H1 (cell line): ENCODE measurements around the gene RIPOR1. TPM values are rescaled to one million over a fixed set of nuclear protein-coding genes. Genes with fewer than 3 reads are reported as not detected.

Experiments used
- CTCF ChIA-PET: fragments of 300-600 bp; sonication (Branson Sonifier 250); formaldehyde crosslinking; loops from one replicate; lab custom pipeline; 2021; ENCODE audit not compliant: partially characterized antibody; lab: Charles Lee
- POLR2A ChIA-PET: fragments of 300-600 bp; sonication (Branson Sonifier 250); formaldehyde crosslinking; loops from one replicate; lab custom pipeline; 2021; ENCODE audit warnings: inconsistent platforms; ENCODE audit not compliant: partially characterized antibody; lab: Charles Lee
- DNase-seq, 2 experiments: peaks; one replicate each; pipeline versions ENCODE4 v3.0.0 to v3.0.0-alpha.2; 2010 to 2022; ENCODE audit warnings: low spot score in 2 of 2, low read depth in 1 of 2, mixed read lengths in 1 of 2
- FAIRE-seq: peaks from 2 replicates; lab custom pipeline; 2011; peaks lifted over from hg19 to GRCh38; lab: Jason Lieb, UNC
- H2AFZ ChIP-seq: 2 replicates; pipeline ENCODE4 v1.8.1; 2012; ENCODE audit warnings: low read length, inconsistent platforms
- H2AK5ac ChIP-seq: 2 replicates; pipeline ENCODE4 v1.6.1; 2013; ENCODE audit warnings: low read depth, low read length
- H2BK120ac ChIP-seq: replicated peaks from 2 replicates; pipeline ENCODE3; 2013; ENCODE audit warnings: low read depth, low read length, inconsistent platforms
- H2BK12ac ChIP-seq: 2 replicates; pipeline ENCODE4 v1.6.1; 2013; ENCODE audit warnings: low read depth, low read length
- H2BK15ac ChIP-seq: 2 replicates; pipeline ENCODE4 v1.6.1; 2013; ENCODE audit warnings: low read length
- H2BK20ac ChIP-seq: 2 replicates; pipeline ENCODE4 v1.6.1; 2013; ENCODE audit warnings: low read length
- H2BK5ac ChIP-seq: 2 replicates; pipeline ENCODE4 v1.6.1; 2013; ENCODE audit warnings: low read depth, low read length
- H3K14ac ChIP-seq: 2 replicates; pipeline ENCODE4 v1.6.1; 2013; ENCODE audit warnings: inconsistent platforms; ENCODE audit not compliant: insufficient read length
- H3K18ac ChIP-seq: 2 replicates; pipeline ENCODE4 v1.6.1; 2013; ENCODE audit warnings: low read length; ENCODE audit errors: extremely low read depth
- H3K23ac ChIP-seq: 2 replicates; pipeline ENCODE4 v1.6.1; 2013; ENCODE audit warnings: inconsistent platforms; ENCODE audit not compliant: insufficient read length
- H3K23me2 ChIP-seq: 2 replicates; pipeline ENCODE4 v1.6.1; 2013; ENCODE audit warnings: low read depth, low read length
- H3K27ac ChIP-seq: 2 replicates; pipeline ENCODE4 v1.6.1; 2011; ENCODE audit warnings: low read depth, low read length, inconsistent platforms
- H3K27me3 ChIP-seq, 4 experiments: replicated peaks in 1 of 4; 1 replicate in 1 of 4; 2 replicates in 3 of 4; pipeline versions ENCODE4 v1.6.1 to v1.8.1; 2011 to 2013; ENCODE audit warnings: low read length in 3 of 4, mild to moderate bottlenecking in 3 of 4, inconsistent platforms in 2 of 4, mixed read lengths in 2 of 4, moderate library complexity in 1 of 4; ENCODE audit not compliant: control insufficient read depth in 3 of 4, insufficient read depth in 3 of 4; ENCODE audit errors: extremely low read depth in 1 of 4
- H3K36me3 ChIP-seq, 4 experiments: 2 replicates each; pipeline versions ENCODE4 v1.6.1 to v1.8.1; 2011 to 2013; ENCODE audit warnings: mild to moderate bottlenecking in 4 of 4, low read length in 3 of 4, moderate library complexity in 2 of 4, control low read depth in 1 of 4, inconsistent platforms in 1 of 4; ENCODE audit not compliant: insufficient read depth in 4 of 4, control insufficient read depth in 2 of 4
- H3K4ac ChIP-seq: replicated peaks from 2 replicates; pipeline ENCODE3; 2013; ENCODE audit warnings: low read length, low read depth, mixed read lengths, inconsistent platforms; ENCODE audit not compliant: insufficient read length
- H3K4me1 ChIP-seq, 4 experiments: replicated peaks in 1 of 4; 1 replicate in 1 of 4; 2 replicates in 3 of 4; pipeline versions ENCODE4 v1.6.1 to v1.8.1; 2011 to 2013; ENCODE audit warnings: low read length in 3 of 4, inconsistent platforms in 2 of 4, mixed read lengths in 1 of 4; ENCODE audit not compliant: insufficient read depth in 4 of 4, control insufficient read depth in 3 of 4
- H3K4me2 ChIP-seq, 2 experiments: 2 replicates each; pipeline versions ENCODE4 v1.6.1 to v1.8.1; 2011 to 2013; ENCODE audit warnings: low read depth in 2 of 2, low read length in 2 of 2, control low read depth in 1 of 2, inconsistent platforms in 1 of 2, mild to moderate bottlenecking in 1 of 2; ENCODE audit not compliant: insufficient read depth in 1 of 2
- H3K4me3 ChIP-seq, 4 experiments: fragments of 200-600, 300-600 bp in 1 of 4; sonication (generic), shearing (Covaris generic), sonication (Bioruptor Twin) in 1 of 4; 2 replicates each; pipeline versions ENCODE4 v1.5.1 to v1.8.1; 2011 to 2016; ENCODE audit warnings: low read length in 4 of 4, low read depth in 3 of 4, control low read depth in 2 of 4, inconsistent platforms in 2 of 4, mild to moderate bottlenecking in 2 of 4, mixed read lengths in 1 of 4, moderate library complexity in 1 of 4; ENCODE audit not compliant: insufficient read depth in 2 of 4; ENCODE audit errors: extremely low read depth in 1 of 4
- H3K56ac ChIP-seq: replicated peaks from 2 replicates; pipeline ENCODE3; 2013; ENCODE audit warnings: low read depth, mild to moderate bottlenecking, mixed read lengths, low read length, inconsistent platforms; ENCODE audit not compliant: insufficient read length
- H3K79me1 ChIP-seq: 2 replicates; pipeline ENCODE4 v1.6.1; 2013; ENCODE audit warnings: low read depth, low read length, control low read depth
- H3K79me2 ChIP-seq, 2 experiments: 2 replicates each; pipeline versions ENCODE4 v1.6.1 to v1.8.1; 2012 to 2013; ENCODE audit warnings: low read length in 2 of 2, mild to moderate bottlenecking in 2 of 2, inconsistent platforms in 1 of 2; ENCODE audit not compliant: insufficient read depth in 2 of 2, control insufficient read depth in 1 of 2
- H3K9ac ChIP-seq, 4 experiments: replicated peaks in 1 of 4; 1 replicate in 1 of 4; 2 replicates in 3 of 4; pipeline versions ENCODE4 v1.6.1 to v1.8.1; 2011 to 2013; ENCODE audit warnings: low read depth in 3 of 4, low read length in 3 of 4, control low read depth in 2 of 4, mild to moderate bottlenecking in 2 of 4, moderate library complexity in 2 of 4, inconsistent platforms in 1 of 4; ENCODE audit errors: extremely low read depth in 1 of 4
- H3K9me3 ChIP-seq, 2 experiments: 2 replicates each; pipeline versions ENCODE4 v1.6.1 to v1.8.1; 2012 to 2013; ENCODE audit warnings: mild to moderate bottlenecking in 2 of 2, moderate library complexity in 2 of 2, control low read depth in 1 of 2, inconsistent platforms in 1 of 2, low read depth in 1 of 2, low read length in 1 of 2, mixed read lengths in 1 of 2; ENCODE audit not compliant: insufficient read depth in 2 of 2
- H4K20me1 ChIP-seq, 2 experiments: replicated peaks in 1 of 2; 2 replicates each; pipeline versions ENCODE3 to v1.8.1; 2011 to 2013; ENCODE audit warnings: inconsistent platforms in 2 of 2, low read length in 2 of 2, mild to moderate bottlenecking in 1 of 2; ENCODE audit not compliant: insufficient read depth in 2 of 2, control insufficient read depth in 1 of 2
- H4K5ac ChIP-seq: 2 replicates; pipeline ENCODE4 v1.6.1; 2013; ENCODE audit warnings: low read length, low read depth, mixed read lengths, inconsistent platforms; ENCODE audit not compliant: insufficient read length
- H4K8ac ChIP-seq: 2 replicates; pipeline ENCODE4 v1.8.0; 2013; ENCODE audit warnings: mild to moderate bottlenecking, moderate library complexity, low read length, inconsistent platforms; ENCODE audit not compliant: insufficient read depth; ENCODE audit errors: extremely low read depth
- H4K91ac ChIP-seq: replicated peaks from 2 replicates; pipeline ENCODE3; 2013; ENCODE audit warnings: low read length, mixed read lengths, inconsistent platforms; ENCODE audit not compliant: insufficient read length
- ASH2L ChIP-seq: fragments of 200-600, 300-600 bp; sonication (generic); IDR thresholded peaks from one replicate; pipeline ENCODE4 v1.7.1; 2017; ENCODE audit warnings: low read length
- BCL11A ChIP-seq, 2 experiments: IDR thresholded peaks; one replicate each; pipeline ENCODE4 v1.6.1; 2011; ENCODE audit warnings: low read depth in 2 of 2, low read length in 2 of 2, mild to moderate bottlenecking in 2 of 2
- CHD2 ChIP-seq: IDR thresholded peaks from 2 replicates; pipeline ENCODE4 v1.6.1; 2012; ENCODE audit warnings: low read length, improper control_type of control experiment
- EZH2 ChIP-seq: fragments of 200-600 bp; sonication (generic); IDR thresholded peaks from 2 replicates; pipeline ENCODE4 v1.7.1; 2012; ENCODE audit warnings: low read depth, mild to moderate bottlenecking, moderate library complexity, low read length, inconsistent platforms; ENCODE audit not compliant: severe bottlenecking
- KDM5A ChIP-seq: fragments of 200-600 bp; IDR thresholded peaks from 2 replicates; pipeline ENCODE4 v1.7.1; 2012; ENCODE audit warnings: mild to moderate bottlenecking, low read length, inconsistent platforms, mixed read lengths
- RAD21 ChIP-seq, 2 experiments: IDR thresholded peaks in 1 of 2; conservative IDR thresholded peaks in 1 of 2; 2 replicates each; pipeline ENCODE4 v1.6.1; 2011; ENCODE audit warnings: low read depth in 2 of 2, low read length in 2 of 2, improper control_type of control experiment in 1 of 2, inconsistent platforms in 1 of 2, mild to moderate bottlenecking in 1 of 2, moderate library complexity in 1 of 2
- SIX5 ChIP-seq: IDR thresholded peaks from 2 replicates; pipeline ENCODE4 v1.6.1; 2011; ENCODE audit warnings: mild to moderate bottlenecking, low read depth, low read length
- SP1 ChIP-seq: IDR thresholded peaks from 2 replicates; pipeline ENCODE4 v1.6.1; 2011; ENCODE audit warnings: low read depth, low read length
- SUZ12 ChIP-seq: fragments of 200-600 bp; sonication (generic); IDR thresholded peaks from 2 replicates; pipeline ENCODE4 v1.6.1; 2012; ENCODE audit warnings: mild to moderate bottlenecking, inconsistent platforms, low read length, moderate library complexity, mixed read lengths
- TAF1 ChIP-seq: IDR thresholded peaks from 2 replicates; pipeline ENCODE4 v1.6.1; 2011; ENCODE audit warnings: mild to moderate bottlenecking, low read depth, low read length
- WGBS, 2 experiments: shearing (Covaris generic) in 1 of 2; methylation state at CpG; one replicate each; pipeline versions ENCODE4 v1.1.6 to v1.1.7; 2013 to 2015; ENCODE audit warnings: low lambda C conversion rate in 2 of 2, mixed read lengths in 2 of 2, inconsistent platforms in 1 of 2, low coverage in 1 of 2, missing lambda C conversion rate in 1 of 2; ENCODE audit not compliant: insufficient replicate concordance in 2 of 2, insufficient coverage in 1 of 2, insufficient read length in 1 of 2; ENCODE audit errors: extremely low coverage in 1 of 2, missing lambda C conversion rate in 1 of 2; 5-methylcytosine and 5-hydroxymethylcytosine counted together
- polyA plus RNA-seq, 7 experiments: library from polyadenylated mRNA; depleted of rRNA in 3 of 7; stranded (reverse) in 5 of 7; unstranded in 2 of 7; fragments of >200 nt in 5 of 7; fragments of 200-250 nt in 2 of 7; gene quantifications; 1 replicate in 5 of 7; 2 replicates in 1 of 7; 4 replicates in 1 of 7; pipeline versions ENCODE4 v1.2.1 to v1.2.3, GENCODE V29; 2011 to 2013; ENCODE audit warnings: missing spikeins in 2 of 7, mixed read lengths in 2 of 7
- total RNA-seq: library from RNA; stranded (reverse); fragmentation: NEBNext Ultra II Directional; extraction: Animal tissue kit (Norgen Biotek cat#: 25700); gene quantifications from 2 replicates; pipeline ENCODE4 v1.2.1, GENCODE V29; 2021
- TF ChIP-seq, protein P1 (sequence below), 3 experiments: IDR thresholded peaks; 1 replicate in 2 of 3; 2 replicates in 1 of 3; pipeline versions ENCODE4 v1.5.1 to v1.6.1; 2011; ENCODE audit warnings: low read length in 3 of 3, mild to moderate bottlenecking in 3 of 3, inconsistent platforms in 2 of 3, low read depth in 1 of 3, moderate library complexity in 1 of 3; ENCODE audit not compliant: insufficient read depth in 1 of 3; ENCODE audit errors: control extremely low read depth in 1 of 3

Gene RIPOR1
- total and polyA plus RNA-seq, 2 of the 8 experiments (the other 6 are each of a cell fraction or from before 2014, with no cell fraction given), result 2.7 to 10.1 TPM

DNA sequence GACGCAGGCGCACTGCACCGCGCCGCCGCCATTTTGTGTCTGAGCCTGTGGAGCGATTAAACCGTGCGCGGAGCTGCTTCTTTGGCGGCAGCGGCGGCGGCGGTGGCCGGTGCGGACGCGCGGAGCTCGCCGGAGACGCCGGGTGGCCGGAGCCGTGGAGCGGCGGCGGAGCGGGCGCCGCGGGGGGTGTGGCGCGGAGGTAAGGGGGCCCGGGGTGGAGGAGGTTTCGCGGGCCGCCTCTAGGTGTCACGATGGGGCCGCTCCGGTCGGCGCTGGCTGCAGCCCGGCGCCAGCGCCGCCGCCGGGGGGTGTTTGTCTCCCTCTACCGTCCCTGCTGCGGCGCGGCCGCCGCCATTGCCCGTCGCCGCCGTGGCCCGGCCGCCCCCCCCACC, 33.9 kb downstream of the RIPOR1 start, which contains the start of gene CTCF:
Gene CTCF, plus strand, starts transcription at position 1 of the 392 bp plus-strand sequence. CDS start 48,307 bp downstream, outside the sequence.
- Histone ChIP-seq H3K56ac (peak within 1 kb of the TSS; percentile 98), H2BK20ac (no peak within 1 kb of the TSS), H3K4me2 (peak within 1 kb of the TSS; percentile 81 to 92), H3K4me1 (peaks cover 0 to 7% (median 1%) of the 10 kb centered on the region in 4 experiments; a peak in 4 of 7 replicates), H2BK5ac (peak within 1 kb of the TSS; percentile 98), H4K91ac (peak within 1 kb of the TSS; percentile 99), H3K23me2 (peaks cover 3% of the 10 kb centered on the region), H3K18ac (peak within 1 kb of the TSS; percentile 92), H3K23ac (no peak within 1 kb of the TSS), H2BK15ac (no peak within 1 kb of the TSS), H3K27me3 (no peaks in the 10 kb centered on the region), H3K4ac (peak within 1 kb of the TSS; percentile 85), H3K79me1 (peaks cover 10% of the 10 kb centered on the region), H3K27ac (peak within 1 kb of the TSS; percentile 98), H2AK5ac (no peak within 1 kb of the TSS), H4K5ac (peak within 1 kb of the TSS; percentile 96), H2BK12ac (no peak within 1 kb of the TSS; the same call in 1 of the 2 replicates), H3K4me3 (peak within 1 kb of the TSS; percentile 76 to 94 (median 82)), H3K79me2 (peaks cover 16 to 62% of the 10 kb centered on the region in 2 experiments), H3K14ac (no peak within 1 kb of the TSS), H3K9me3 (no peaks in the 10 kb centered on the region), H4K20me1 (peaks cover 0 to 2% of the 10 kb centered on the region in 2 experiments), H3K9ac (peak within 1 kb of the TSS; percentile 97 to 100 (median 99)), H2AFZ (no peak within 1 kb of the TSS; the same call in 1 of the 2 replicates), H3K36me3 (no peaks in the 10 kb centered on the region), H2BK120ac (no peak within 1 kb of the TSS), H4K8ac (peak within 1 kb of the TSS; percentile 100)
- CTCF ChIA-PET, result interaction anchor here (1.0 to 10.4 kb wide), 13 partner anchors 8 to 101 kb away, joined by 3 to 108 read pairs (median 7); no protein-coding TSS in a partner anchor
- FAIRE-seq (no peak), DNase-seq (no peak)
- POLR2A ChIA-PET, result interaction anchor here (0.6 to 8.4 kb wide), 27 partner anchors 8 to 98 kb away, joined by 3 to 105 read pairs (median 5); partner anchors contain the start of genes ACD, ATP6V0D1, CARMIL2 and PARD6A
- WGBS, 2 experiments, result 3% methylated on average over 36 of the region's 62 CpGs; no CpG with 5 or more reads in 1 of the 2 experiments
- TF ChIP-seq ASH2L, result no peak
- TF ChIP-seq BCL11A (IDR thresholded peaks at IDR 0.05; ENCODE audit: low read depth in 2 of 2, low read length in 2 of 2), result no peak
- TF ChIP-seq, protein P1, sequence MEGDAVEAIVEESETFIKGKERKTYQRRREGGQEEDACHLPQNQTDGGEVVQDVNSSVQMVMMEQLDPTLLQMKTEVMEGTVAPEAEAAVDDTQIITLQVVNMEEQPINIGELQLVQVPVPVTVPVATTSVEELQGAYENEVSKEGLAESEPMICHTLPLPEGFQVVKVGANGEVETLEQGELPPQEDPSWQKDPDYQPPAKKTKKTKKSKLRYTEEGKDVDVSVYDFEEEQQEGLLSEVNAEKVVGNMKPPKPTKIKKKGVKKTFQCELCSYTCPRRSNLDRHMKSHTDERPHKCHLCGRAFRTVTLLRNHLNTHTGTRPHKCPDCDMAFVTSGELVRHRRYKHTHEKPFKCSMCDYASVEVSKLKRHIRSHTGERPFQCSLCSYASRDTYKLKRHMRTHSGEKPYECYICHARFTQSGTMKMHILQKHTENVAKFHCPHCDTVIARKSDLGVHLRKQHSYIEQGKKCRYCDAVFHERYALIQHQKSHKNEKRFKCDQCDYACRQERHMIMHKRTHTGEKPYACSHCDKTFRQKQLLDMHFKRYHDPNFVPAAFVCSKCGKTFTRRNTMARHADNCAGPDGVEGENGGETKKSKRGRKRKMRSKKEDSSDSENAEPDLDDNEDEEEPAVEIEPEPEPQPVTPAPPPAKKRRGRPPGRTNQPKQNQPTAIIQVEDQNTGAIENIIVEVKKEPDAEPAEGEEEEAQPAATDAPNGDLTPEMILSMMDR (IDR thresholded peaks at IDR 0.05; ENCODE audit: control extremely low read depth in 1 of 3, insufficient read depth in 1 of 3, low read depth in 1 of 3, low read length in 3 of 3), result peak; percentile 29 to 84 (median 41)
- no peak for TF ChIP-seq EZH2
- TF ChIP-seq RAD21 (IDR thresholded peaks at IDR 0.05 in 1 of 2, conservative IDR thresholded peaks at IDR 0.05 in 1 of 2; ENCODE audit: low read depth in 2 of 2, low read length in 2 of 2), result peak; percentile 24 to 65; a peak in 3 of 4 replicates
- no peak for TF ChIP-seq SIX5
- TF ChIP-seq SUZ12, result no peak
- TF ChIP-seq KDM5A, result no peak
- TF ChIP-seq CHD2, result no peak; the same call in 1 of the 2 replicates
- TF ChIP-seq SP1, result no peak
- peak; percentile 47 for TF ChIP-seq TAF1
